ENCODE data around the gene SLC9A3.
"Not testable (repeated sequence)": the region's sequence is repeated elsewhere in the genome, so short reads cannot be mapped to it uniquely, and the experiment has no call there.

The SLC9A3 gene

GRCh38 chr5:524973-525761 is 918 bp upstream of the SLC9A3 start:
- DNase-seq (ENCODE audit: low read depth) = no peak

- DNase-seq (ENCODE audit: low read depth) = peak; percentile 4
These were observed 617 bp downstream of the SLC9A3 start for GRCh38 chr5:523441-524222.

- no peak for DNase-seq (ENCODE audit: low read depth)
These were observed 1.3 kb downstream of the SLC9A3 start for GRCh38 chr5:522899-523440.

- no peak for DNase-seq (ENCODE audit: low read depth)
These were observed 2.1 kb downstream of the SLC9A3 start for GRCh38 chr5:522116-522515.

- DNase-seq (ENCODE audit: low read depth) = no peak
These were observed 2.6 kb downstream of the SLC9A3 start for GRCh38 chr5:521680-522079.

- DNase-seq (ENCODE audit: low read depth) = no peak
These were observed 3.4 kb downstream of the SLC9A3 start for GRCh38 chr5:520850-521226.

GRCh38 chr5:520196-520849 is 3.9 kb downstream of the SLC9A3 start:
- no peak for DNase-seq (ENCODE audit: low read depth)

- no peak for DNase-seq (ENCODE audit: low read depth)
These were observed 5.5 kb downstream of the SLC9A3 start for GRCh38 chr5:518721-519120.

- no peak for DNase-seq (ENCODE audit: low read depth)
These were observed 6.6 kb downstream of the SLC9A3 start for GRCh38 chr5:517535-518100.

- no peak for DNase-seq (ENCODE audit: low read depth)
These were observed 7.3 kb downstream of the SLC9A3 start for GRCh38 chr5:516980-517379.

GRCh38 chr5:516338-516925 is 7.8 kb downstream of the SLC9A3 start:
- no peak for DNase-seq (ENCODE audit: low read depth)

GRCh38 chr5:515273-515836 is 8.9 kb downstream of the SLC9A3 start:
- no peak for DNase-seq (ENCODE audit: low read depth)

- no peak for DNase-seq (ENCODE audit: low read depth)
These were observed 9.6 kb downstream of the SLC9A3 start for GRCh38 chr5:514673-515072.

- no peak for DNase-seq (ENCODE audit: low read depth)
These were observed 10.2 kb downstream of the SLC9A3 start for GRCh38 chr5:514101-514485.

GRCh38 chr5:513216-514100 is 10.8 kb downstream of the SLC9A3 start:
- DNase-seq (ENCODE audit: low read depth) = no peak

GRCh38 chr5:511476-511875 is 12.8 kb downstream of the SLC9A3 start:
- no peak for DNase-seq (ENCODE audit: low read depth)

- DNase-seq (ENCODE audit: low read depth) = no peak
These were observed 13.7 kb downstream of the SLC9A3 start for GRCh38 chr5:510521-510920.

GRCh38 chr5:509611-510185 is 14.6 kb downstream of the SLC9A3 start:
- DNase-seq (ENCODE audit: low read depth) = no peak

- not testable (repeated sequence) for DNase-seq (ENCODE audit: low read depth)
These were observed 16.2 kb downstream of the SLC9A3 start for GRCh38 chr5:507986-508575.

All from iris pigment epithelial cell (primary cell).